K562 (cell line): ENCODE measurements around the gene FKBP11. TPM values are rescaled to one million over a fixed set of nuclear protein-coding genes. Genes with fewer than 3 reads are reported as not detected.
A peak's percentile ranks its signal among the peaks of the same experiment; 100 is the strongest.

Experiments
- ATAC-seq: fragments of 200-7000 bp; cut with Tn5 transposase; 3 replicates; pipeline ENCODE4 v1.9.1; 2020; ENCODE audit warnings: moderate library complexity
- BruUV-seq: library from RNA; stranded (reverse); fragments of 400-500 nt; replicated peaks from 2 replicates; lab custom pipeline; 2021; lab: Mats Ljungman, UMichigan
- CTCF ChIA-PET: fragments of 300-600 bp; formaldehyde crosslinking; extraction: SDS; loops from one replicate; lab custom pipeline; 2021; ENCODE audit warnings: low intra/inter-chr PET ratio; lab: Yijun Ruan, JAX
- POLR2A ChIA-PET: fragments of 300-600, 350-650 bp; sonication (Branson Sonifier 250); formaldehyde crosslinking; extraction: SDS; loops from one replicate; lab custom pipeline; 2021; ENCODE audit warnings: antibody characterized with exemption, inconsistent platforms; lab: Yijun Ruan, JAX
- DNase-seq, 4 experiments: peaks; one replicate each; pipeline versions ENCODE4 v3.0.0 to v3.0.0-alpha.2; 2011 to 2018; ENCODE audit warnings: low spot score in 3 of 4, mixed read lengths in 3 of 4; ENCODE audit errors: extremely low read depth in 1 of 4
- FAIRE-seq: peaks from 2 replicates; lab custom pipeline; 2011; peaks lifted over from hg19 to GRCh38; lab: Jason Lieb, UNC
- H2AFZ ChIP-seq: 2 replicates; pipeline ENCODE4 v1.6.0; 2011; ENCODE audit warnings: low read depth, low read length, control low read depth, inconsistent platforms
- H3K27ac ChIP-seq: fragments of 200-600 bp; 3 replicates; pipeline ENCODE4 v1.8.0; 2011; ENCODE audit warnings: low read depth, mild to moderate bottlenecking, control low read depth, inconsistent platforms, low read length, moderate library complexity, mixed read lengths; ENCODE audit errors: extremely low read depth
- H3K27me3 ChIP-seq, 2 experiments: fragments of 300-600 bp in 1 of 2; 2 replicates in 1 of 2; 3 replicates in 1 of 2; pipeline versions ENCODE4 v1.6.0 to v1.8.0; 2011; ENCODE audit warnings: inconsistent platforms in 2 of 2, low read length in 2 of 2, mild to moderate bottlenecking in 1 of 2, mixed read lengths in 1 of 2, moderate library complexity in 1 of 2; ENCODE audit not compliant: control insufficient read depth in 2 of 2, insufficient read depth in 2 of 2
- H3K36me3 ChIP-seq: fragments of 300-600 bp; 3 replicates; pipeline ENCODE4 v1.8.0; 2011; ENCODE audit warnings: mild to moderate bottlenecking, low read length, inconsistent platforms; ENCODE audit not compliant: control insufficient read depth, insufficient read depth
- H3K4me1 ChIP-seq, 2 experiments: fragments of 200-600 bp in 1 of 2; replicated peaks in 1 of 2; 2 replicates in 1 of 2; 3 replicates in 1 of 2; pipeline versions ENCODE4 v1.5.1 to v1.8.0; 2011; ENCODE audit warnings: inconsistent platforms in 2 of 2, low read length in 2 of 2, mild to moderate bottlenecking in 1 of 2, mixed read lengths in 1 of 2, moderate library complexity in 1 of 2; ENCODE audit not compliant: control insufficient read depth in 2 of 2, insufficient read depth in 2 of 2
- H3K4me2 ChIP-seq: 2 replicates; pipeline ENCODE4 v1.6.1; 2011; ENCODE audit warnings: low read length, control low read depth, inconsistent platforms, mixed read lengths; ENCODE audit not compliant: insufficient read depth
- H3K4me3 ChIP-seq: fragments of 200-600 bp; sonication (generic), shearing (Covaris generic); 2 replicates; pipeline ENCODE4 v1.5.1; 2016; ENCODE audit warnings: control low read depth, inconsistent platforms
- H3K79me2 ChIP-seq: fragments of 200-600 bp; 3 replicates; pipeline ENCODE4 v1.8.0; 2011; ENCODE audit warnings: low read length, inconsistent platforms; ENCODE audit not compliant: control insufficient read depth, insufficient read depth
- H3K9ac ChIP-seq, 2 experiments: 2 replicates each; pipeline versions ENCODE4 v1.6.0 to v1.6.1; 2011; ENCODE audit warnings: low read depth in 2 of 2, low read length in 2 of 2, control low read depth in 1 of 2, inconsistent platforms in 1 of 2, mild to moderate bottlenecking in 1 of 2, mixed read lengths in 1 of 2; ENCODE audit not compliant: insufficient read depth in 1 of 2
- H3K9me1 ChIP-seq: one replicate; pipeline ENCODE4 v1.6.0; 2011; ENCODE audit warnings: inconsistent platforms, mild to moderate bottlenecking, low read length, moderate library complexity; ENCODE audit not compliant: control insufficient read depth, insufficient read depth
- H3K9me3 ChIP-seq: replicated peaks from 2 replicates; pipeline ENCODE4 v1.5.1; 2011; ENCODE audit warnings: low read depth, low read length, inconsistent platforms; ENCODE audit not compliant: control insufficient read depth, insufficient read depth
- H4K20me1 ChIP-seq: replicated peaks from 2 replicates; pipeline ENCODE4 v1.6.1; 2011; ENCODE audit warnings: low read length, inconsistent platforms, mixed read lengths; ENCODE audit not compliant: control insufficient read depth, insufficient read depth
- CBX2 ChIP-seq: fragments of 200-600 bp; sonication (generic); IDR thresholded peaks from one replicate; pipeline ENCODE4 v1.6.1; 2012; ENCODE audit warnings: mild to moderate bottlenecking, low read length, inconsistent platforms; ENCODE audit not compliant: insufficient read depth, poor library complexity, severe bottlenecking
- CTCF ChIP-seq, 3 experiments: IDR thresholded peaks in 2 of 3; conservative IDR thresholded peaks in 1 of 3; 2 replicates each; pipeline ENCODE4 v1.5.1; 2011 to 2012; ENCODE audit warnings: low read length in 3 of 3, mild to moderate bottlenecking in 3 of 3, control low read depth in 2 of 3, improper control_type of control experiment in 1 of 3, inconsistent platforms in 1 of 3, low read depth in 1 of 3, mixed read lengths in 1 of 3, moderate library complexity in 1 of 3; ENCODE audit not compliant: insufficient read depth in 2 of 3
- EZH2 ChIP-seq: IDR thresholded peaks from 2 replicates; pipeline ENCODE4 v1.6.1; 2012; ENCODE audit warnings: low read depth, mild to moderate bottlenecking, inconsistent platforms, low read length, borderline replicate concordance
- GABPA ChIP-seq: fragments of 200-800 bp; sonication (Bioruptor generic); conservative IDR thresholded peaks from 2 replicates; pipeline ENCODE4 v1.6.1; 2016; ENCODE audit warnings: low read depth, missing genetic modification characterization, missing compliant biosample characterization
- GMEB1 ChIP-seq: fragments of 250-450 bp; sonication (Bioruptor Pico); IDR thresholded peaks from 2 replicates; pipeline ENCODE4 v1.4.0; 2020; ENCODE audit warnings: mild to moderate bottlenecking
- HCFC1 ChIP-seq: IDR thresholded peaks from 2 replicates; pipeline ENCODE4 v1.6.1; 2012; ENCODE audit warnings: low read depth, low read length, improper control_type of control experiment
- RB1 ChIP-seq: fragments of 450-650 bp; IDR thresholded peaks from 2 replicates; pipeline ENCODE4 v1.6.1; 2017; ENCODE audit warnings: low read depth, mild to moderate bottlenecking
- SNIP1 ChIP-seq: fragments of 450-650 bp; IDR thresholded peaks from 2 replicates; pipeline ENCODE4 v1.7.1; 2017; ENCODE audit warnings: low read depth, mild to moderate bottlenecking
- TBP ChIP-seq: optimal IDR thresholded peaks from 2 replicates; pipeline ENCODE3; 2011; ENCODE audit warnings: low read depth, low read length, improper control_type of control experiment
- TFAP4 ChIP-seq: sonication (generic); formaldehyde crosslinking; IDR thresholded peaks from 2 replicates; pipeline ENCODE4 v1.8.0; 2022; ENCODE audit warnings: missing genetic modification reagents, mild to moderate bottlenecking, moderate library complexity, borderline replicate concordance
- ZC3H11A ChIP-seq: IDR thresholded peaks from 2 replicates; pipeline ENCODE4 v1.6.1; 2012; ENCODE audit warnings: low read depth, low read length, improper control_type of control experiment
- ZNF551 ChIP-seq: fragments of 250-450 bp; sonication (Bioruptor Pico); IDR thresholded peaks from 2 replicates; pipeline ENCODE4 v1.5.0; 2021; ENCODE audit warnings: mild to moderate bottlenecking, moderate library complexity
- WGBS: fragments of 100-300 bp; shearing (Covaris generic); methylation state at CpG from one replicate; pipeline ENCODE4 v1.1.6; 2016; ENCODE audit warnings: low coverage, mixed read lengths; ENCODE audit not compliant: insufficient coverage; ENCODE audit errors: missing lambda C conversion rate; 5-methylcytosine and 5-hydroxymethylcytosine counted together
- in situ Hi-C: fragments of 300-500 bp; cut with MboI; formaldehyde crosslinking; loops from 4 replicates; pipeline ENCODE4 v1.15.0; 2018; ENCODE audit warnings: inconsistent platforms, mixed read lengths
- intact Hi-C: fragments of 100-400 bp; cut with micrococcal nuclease; formaldehyde crosslinking; loops from 2 replicates; pipeline ENCODE4 v1.14.2; 2022
- polyA plus RNA-seq, 8 experiments: library from polyadenylated mRNA; depleted of rRNA in 4 of 8; stranded (reverse) in 5 of 8; unstranded in 3 of 8; fragments of >200 nt; fragmentation: Nextera tagmentation in 2 of 8; fragmentation: Illumina TruSeq in 1 of 8; extraction: Ambion mirVana in 2 of 8; extraction: Trizol in 1 of 8; gene quantifications; 2 replicates each; pipeline versions ENCODE4 v1.2.1 to v1.2.3, GENCODE V29; 2011 to 2014; ENCODE audit warnings: inconsistent platforms in 1 of 8, missing spikeins in 1 of 8
- total RNA-seq, 7 experiments: library from RNA; depleted of rRNA in 6 of 7; stranded (reverse); fragments of >200 nt in 6 of 7; fragmentation: Illumina TruSeq in 2 of 7; extraction: Trizol in 2 of 7; gene quantifications; 2 replicates each; pipeline versions ENCODE4 v1.2.1 to v1.2.3, GENCODE V29; 2011 to 2021; ENCODE audit warnings: low replicate concordance in 1 of 7

The FKBP11 gene
- total and polyA plus RNA-seq, 9 of the 15 experiments (the other 6 are each of a cell fraction or from before 2014, with no cell fraction given), result 1.6 to 8.2 (median 5.8) TPM

- no peak for TF ChIP-seq GMEB1 (CRISPR knock-in tag)
- no peak for TF ChIP-seq ZNF551 (CRISPR knock-in tag)
- TF ChIP-seq CBX2, result no peak
Observed at GRCh38 chr12:48907245-48907644, 18.0 kb downstream of the FKBP11 start (continued).

GRCh38 chr12:48903982-48904411 is 21.3 kb downstream of the FKBP11 start:
- FAIRE-seq (peak; percentile 86), DNase-seq (peak; percentile 79 to 87 (median 80)), ATAC-seq (peak; percentile 98)
- peak overlapping the region; percentile 27; the same call in 1 of the 2 replicates for H3K4me3 ChIP-seq
- CTCF ChIA-PET, result interaction anchor here (0.7 to 1.2 kb wide), 2 partner anchors 51 to 87 kb away, joined by 3 read pairs; no protein-coding TSS in a partner anchor
- no peaks in the 10 kb centered on the region for H3K9me1 ChIP-seq
- H3K79me2 ChIP-seq, result no peaks in the 10 kb centered on the region
- H3K36me3 ChIP-seq, result no peaks in the 10 kb centered on the region
- no peaks in the 10 kb centered on the region; a peak in 1 of 5 replicates for H3K4me1 ChIP-seq
- H3K27me3 ChIP-seq, result peaks cover 0 to 15% of the 10 kb centered on the region in 2 experiments; a peak in 3 of 5 replicates
- H3K4me2 ChIP-seq, result peak overlapping the region; percentile 68
- in situ Hi-C loops, result no loop called here
- 8% methylated on average over 19 of the region's 19 CpGs for WGBS
- no peak overlapping the region for H3K27ac ChIP-seq
- H3K9ac ChIP-seq, result peak overlapping the region in 1 of 2 experiments; percentile 1; a peak in 1 of 4 replicates
- POLR2A ChIA-PET, result interaction anchor here (0.6 to 1.4 kb wide), 4 partner anchors 12 to 1048 kb away, joined by 3 to 4 read pairs (median 3); no protein-coding TSS in a partner anchor
- H2AFZ ChIP-seq, result peak overlapping the region; percentile 1; the same call in 1 of the 2 replicates
- no peaks in the 10 kb centered on the region for H3K9me3 ChIP-seq
- no TSS peak for BruUV-seq
- intact Hi-C loops, result no loop called here
- no peaks in the 10 kb centered on the region for H4K20me1 ChIP-seq
- TF ChIP-seq GABPA (tag) (0 out of 2 replicates have a peak, but pooled peaks have one; percentile 28), EZH2 (no peak), HCFC1 (peak; percentile 72), TFAP4 (CRISPR knock-in tag) (peak; percentile 30; the same call in 1 of the 2 replicates), RB1 (0 out of 2 replicates have a peak, but pooled peaks have one; percentile 24), CTCF (IDR thresholded peaks at IDR 0.05 in 2 of 3, conservative IDR thresholded peaks at IDR 0.05 in 1 of 3; ENCODE audit: insufficient read depth in 2 of 3, low read depth in 1 of 3, low read length in 3 of 3) (peak; percentile 72 to 86 (median 73)), ZC3H11A (peak; percentile 92), SNIP1 (peak; percentile 85), TBP (peak; percentile 27)
